ENCODE results near the gene COL8A2. TPM values are rescaled to one million over a fixed set of nuclear protein-coding genes. Genes with fewer than 3 reads are reported as not detected.

Gene COL8A2
- total RNA-seq, 1 experiment from 2014 or later, result 1.2 TPM

DNA sequence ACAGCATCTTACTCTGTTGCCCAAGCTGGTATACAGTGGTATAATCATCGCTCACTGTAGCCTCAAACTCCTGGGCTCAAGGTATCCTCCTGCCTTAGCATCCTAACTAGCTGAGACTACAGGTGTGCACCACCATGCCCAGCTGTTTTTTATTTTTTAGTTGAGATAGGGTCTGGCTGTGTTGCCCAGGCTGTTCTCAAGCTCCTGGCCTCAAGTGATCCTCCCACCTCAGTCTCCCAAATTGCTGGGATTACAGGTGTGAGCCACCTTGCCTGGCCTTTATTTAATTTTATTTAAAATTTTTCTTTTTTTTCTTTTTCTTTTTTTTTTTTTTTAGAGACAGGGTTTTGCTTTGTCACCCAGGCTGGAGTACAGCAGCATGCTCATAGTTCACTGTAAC is 40.1 kb upstream of the COL8A2 start:
- BruUV-seq (replicated peaks), result no TSS peak
- no peaks in the 10 kb centered on the region for H3K36me3 ChIP-seq (ENCODE audit: control insufficient read depth, insufficient read depth, low read length)
- in situ Hi-C loops (cut with HindIII; ENCODE audit: low pct_unique_long_range_greater_than_20kb, low sequenced_read_pairs), result no loop called here
- ATAC-seq (no peak), DNase-seq (ENCODE audit: low read depth, low spot score) (no peak)
- ChIA-PET CTCF (no interaction called here), POLR2A (no interaction called here)
- intact Hi-C loops (cut with micrococcal nuclease; ENCODE audit: unreplicated experiment), result no loop called here
- no peak overlapping the region for H3K4me3 ChIP-seq (ENCODE audit: low read depth in 2 of 2, low read length in 2 of 2)
- peaks cover 28% of the 10 kb centered on the region for H3K4me1 ChIP-seq (ENCODE audit: control insufficient read depth, insufficient read depth, low read length)
- H3K27me3 ChIP-seq (ENCODE audit: control insufficient read depth, insufficient read depth, low read length), result no peaks in the 10 kb centered on the region
- TF ChIP-seq, protein P1, sequence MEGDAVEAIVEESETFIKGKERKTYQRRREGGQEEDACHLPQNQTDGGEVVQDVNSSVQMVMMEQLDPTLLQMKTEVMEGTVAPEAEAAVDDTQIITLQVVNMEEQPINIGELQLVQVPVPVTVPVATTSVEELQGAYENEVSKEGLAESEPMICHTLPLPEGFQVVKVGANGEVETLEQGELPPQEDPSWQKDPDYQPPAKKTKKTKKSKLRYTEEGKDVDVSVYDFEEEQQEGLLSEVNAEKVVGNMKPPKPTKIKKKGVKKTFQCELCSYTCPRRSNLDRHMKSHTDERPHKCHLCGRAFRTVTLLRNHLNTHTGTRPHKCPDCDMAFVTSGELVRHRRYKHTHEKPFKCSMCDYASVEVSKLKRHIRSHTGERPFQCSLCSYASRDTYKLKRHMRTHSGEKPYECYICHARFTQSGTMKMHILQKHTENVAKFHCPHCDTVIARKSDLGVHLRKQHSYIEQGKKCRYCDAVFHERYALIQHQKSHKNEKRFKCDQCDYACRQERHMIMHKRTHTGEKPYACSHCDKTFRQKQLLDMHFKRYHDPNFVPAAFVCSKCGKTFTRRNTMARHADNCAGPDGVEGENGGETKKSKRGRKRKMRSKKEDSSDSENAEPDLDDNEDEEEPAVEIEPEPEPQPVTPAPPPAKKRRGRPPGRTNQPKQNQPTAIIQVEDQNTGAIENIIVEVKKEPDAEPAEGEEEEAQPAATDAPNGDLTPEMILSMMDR (IDR thresholded peaks at IDR 0.05), result no peak
- TF ChIP-seq, protein P2, sequence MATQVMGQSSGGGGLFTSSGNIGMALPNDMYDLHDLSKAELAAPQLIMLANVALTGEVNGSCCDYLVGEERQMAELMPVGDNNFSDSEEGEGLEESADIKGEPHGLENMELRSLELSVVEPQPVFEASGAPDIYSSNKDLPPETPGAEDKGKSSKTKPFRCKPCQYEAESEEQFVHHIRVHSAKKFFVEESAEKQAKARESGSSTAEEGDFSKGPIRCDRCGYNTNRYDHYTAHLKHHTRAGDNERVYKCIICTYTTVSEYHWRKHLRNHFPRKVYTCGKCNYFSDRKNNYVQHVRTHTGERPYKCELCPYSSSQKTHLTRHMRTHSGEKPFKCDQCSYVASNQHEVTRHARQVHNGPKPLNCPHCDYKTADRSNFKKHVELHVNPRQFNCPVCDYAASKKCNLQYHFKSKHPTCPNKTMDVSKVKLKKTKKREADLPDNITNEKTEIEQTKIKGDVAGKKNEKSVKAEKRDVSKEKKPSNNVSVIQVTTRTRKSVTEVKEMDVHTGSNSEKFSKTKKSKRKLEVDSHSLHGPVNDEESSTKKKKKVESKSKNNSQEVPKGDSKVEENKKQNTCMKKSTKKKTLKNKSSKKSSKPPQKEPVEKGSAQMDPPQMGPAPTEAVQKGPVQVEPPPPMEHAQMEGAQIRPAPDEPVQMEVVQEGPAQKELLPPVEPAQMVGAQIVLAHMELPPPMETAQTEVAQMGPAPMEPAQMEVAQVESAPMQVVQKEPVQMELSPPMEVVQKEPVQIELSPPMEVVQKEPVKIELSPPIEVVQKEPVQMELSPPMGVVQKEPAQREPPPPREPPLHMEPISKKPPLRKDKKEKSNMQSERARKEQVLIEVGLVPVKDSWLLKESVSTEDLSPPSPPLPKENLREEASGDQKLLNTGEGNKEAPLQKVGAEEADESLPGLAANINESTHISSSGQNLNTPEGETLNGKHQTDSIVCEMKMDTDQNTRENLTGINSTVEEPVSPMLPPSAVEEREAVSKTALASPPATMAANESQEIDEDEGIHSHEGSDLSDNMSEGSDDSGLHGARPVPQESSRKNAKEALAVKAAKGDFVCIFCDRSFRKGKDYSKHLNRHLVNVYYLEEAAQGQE (IDR thresholded peaks at IDR 0.05; ENCODE audit: insufficient read depth in 1 of 2, low read depth in 2 of 2, low read length in 1 of 2), result no peak
- TF ChIP-seq TCF7L2 (IDR thresholded peaks at IDR 0.05; ENCODE audit: low read depth, low read length) (no peak), POLR2AphosphoS5 (IDR thresholded peaks at IDR 0.05; ENCODE audit: low read depth, low read length) (no peak), SIN3A (IDR thresholded peaks at IDR 0.05; ENCODE audit: borderline replicate concordance, insufficient read depth, low read depth, low read length) (no peak)
- no peaks in the 10 kb centered on the region for H3K9me3 ChIP-seq (ENCODE audit: control insufficient read depth, insufficient read depth, low read depth, low read length)
- no peak overlapping the region for H3K27ac ChIP-seq (ENCODE audit: low read length)

DNA sequence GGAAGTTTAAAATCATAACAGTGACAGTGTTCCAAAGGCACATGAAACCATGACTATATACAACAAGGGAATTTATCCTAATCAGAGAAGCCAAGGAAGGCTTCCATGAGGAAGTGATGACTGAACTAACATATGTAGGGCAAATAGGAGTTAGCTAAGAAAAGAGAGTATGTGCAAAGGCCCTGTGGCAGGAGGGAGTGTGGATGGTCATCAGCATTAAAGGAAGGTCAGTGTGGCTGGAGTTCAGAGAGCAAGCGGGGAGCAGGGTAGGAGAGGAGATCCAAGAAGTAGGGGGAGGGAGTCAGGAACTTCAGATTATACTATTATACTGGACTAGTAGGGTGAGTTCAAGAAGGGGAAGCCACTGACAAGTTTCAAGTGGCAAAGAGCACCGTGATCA is 39.3 kb upstream of the COL8A2 start:
- Histone ChIP-seq H3K4me1 (ENCODE audit: control insufficient read depth, insufficient read depth, low read length) (peaks cover 35% of the 10 kb centered on the region), H3K27me3 (ENCODE audit: control insufficient read depth, insufficient read depth, low read length) (no peaks in the 10 kb centered on the region), H3K4me3 (ENCODE audit: low read depth in 2 of 2, low read length in 2 of 2) (no peak overlapping the region), H3K9me3 (ENCODE audit: control insufficient read depth, insufficient read depth, low read depth, low read length) (no peaks in the 10 kb centered on the region), H3K36me3 (ENCODE audit: control insufficient read depth, insufficient read depth, low read length) (no peaks in the 10 kb centered on the region), H3K27ac (ENCODE audit: low read length) (no peak overlapping the region)
- ATAC-seq (no peak), DNase-seq (ENCODE audit: low read depth, low spot score) (no peak)
- TF ChIP-seq, protein P1 (IDR thresholded peaks at IDR 0.05), result no peak
- TF ChIP-seq, protein P2 (IDR thresholded peaks at IDR 0.05; ENCODE audit: insufficient read depth in 1 of 2, low read depth in 2 of 2, low read length in 1 of 2), result no peak
- no peak for TF ChIP-seq SIN3A (IDR thresholded peaks at IDR 0.05; ENCODE audit: borderline replicate concordance, insufficient read depth, low read depth, low read length)
- TF ChIP-seq POLR2AphosphoS5 (IDR thresholded peaks at IDR 0.05; ENCODE audit: low read depth, low read length), result no peak
- TF ChIP-seq TCF7L2 (IDR thresholded peaks at IDR 0.05; ENCODE audit: low read depth, low read length), result no peak
- ChIA-PET POLR2A (interaction anchor here (0.6 to 0.8 kb wide), 2 partner anchors 14 to 47 kb away, joined by 4 to 8 read pairs; no protein-coding TSS in a partner anchor), CTCF (interaction anchor here (0.5 to 0.6 kb wide), 2 partner anchors 46 to 48 kb away, joined by 3 to 5 read pairs; no protein-coding TSS in a partner anchor)
- in situ Hi-C loops (cut with HindIII; ENCODE audit: low pct_unique_long_range_greater_than_20kb, low sequenced_read_pairs) (no loop called here), intact Hi-C loops (cut with micrococcal nuclease; ENCODE audit: unreplicated experiment) (no loop called here)
- BruUV-seq (replicated peaks), result no TSS peak

Data from Panc1 (cell line).